Measurements from ENCODE around the gene GPR15LG. TPM values are rescaled to one million over a fixed set of nuclear protein-coding genes. Genes with fewer than 3 reads are reported as not detected.
A peak's percentile ranks its signal among the peaks of the same experiment; 100 is the strongest.
"Not testable (repeated sequence)": the region's sequence is repeated elsewhere in the genome, so short reads cannot be mapped to it uniquely, and the experiment has no call there.

Gene GPR15LG
- total RNA-seq, 1 donor from 2014 or later, result 98.0 TPM

GRCh38 chr10:84178160-84178609, 4.6 kb downstream of the GPR15LG start:
- no peaks in the 10 kb centered on the region for H3K36me3 ChIP-seq
- DNase-seq (ENCODE audit: extremely low spot score in 2 of 2), result peak in 1 of 2 donors; percentile 49
- H3K27me3 ChIP-seq, result no peaks in the 10 kb centered on the region
- no peak overlapping the region for H3K4me3 ChIP-seq
- H3K4me1 ChIP-seq, result peaks cover 20% of the 10 kb centered on the region
- H3K27ac ChIP-seq, result peak overlapping the region; percentile 21
- intact Hi-C loops (cut with DNase I), result no loop called here
- no peak for TF ChIP-seq POLR2AphosphoS5 (IDR thresholded peaks at IDR 0.05; ENCODE audit: insufficient read depth in 1 of 2, low read depth in 1 of 2)
- TF ChIP-seq, protein P1, sequence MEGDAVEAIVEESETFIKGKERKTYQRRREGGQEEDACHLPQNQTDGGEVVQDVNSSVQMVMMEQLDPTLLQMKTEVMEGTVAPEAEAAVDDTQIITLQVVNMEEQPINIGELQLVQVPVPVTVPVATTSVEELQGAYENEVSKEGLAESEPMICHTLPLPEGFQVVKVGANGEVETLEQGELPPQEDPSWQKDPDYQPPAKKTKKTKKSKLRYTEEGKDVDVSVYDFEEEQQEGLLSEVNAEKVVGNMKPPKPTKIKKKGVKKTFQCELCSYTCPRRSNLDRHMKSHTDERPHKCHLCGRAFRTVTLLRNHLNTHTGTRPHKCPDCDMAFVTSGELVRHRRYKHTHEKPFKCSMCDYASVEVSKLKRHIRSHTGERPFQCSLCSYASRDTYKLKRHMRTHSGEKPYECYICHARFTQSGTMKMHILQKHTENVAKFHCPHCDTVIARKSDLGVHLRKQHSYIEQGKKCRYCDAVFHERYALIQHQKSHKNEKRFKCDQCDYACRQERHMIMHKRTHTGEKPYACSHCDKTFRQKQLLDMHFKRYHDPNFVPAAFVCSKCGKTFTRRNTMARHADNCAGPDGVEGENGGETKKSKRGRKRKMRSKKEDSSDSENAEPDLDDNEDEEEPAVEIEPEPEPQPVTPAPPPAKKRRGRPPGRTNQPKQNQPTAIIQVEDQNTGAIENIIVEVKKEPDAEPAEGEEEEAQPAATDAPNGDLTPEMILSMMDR (IDR thresholded peaks at IDR 0.05), result no peak
- no peak for TF ChIP-seq POLR2A (IDR thresholded peaks at IDR 0.05)
- no peaks in the 10 kb centered on the region for H3K9me3 ChIP-seq

GRCh38 chr10:84179059-84179710, 5.6 kb downstream of the GPR15LG start:
- Histone ChIP-seq H3K4me3 (no peak overlapping the region), H3K4me1 (peaks cover 20% of the 10 kb centered on the region), H3K36me3 (no peaks in the 10 kb centered on the region), H3K27me3 (no peaks in the 10 kb centered on the region), H3K9me3 (no peaks in the 10 kb centered on the region), H3K27ac (no peak overlapping the region)
- no peak for DNase-seq (ENCODE audit: extremely low spot score in 2 of 2)
- intact Hi-C loops (cut with DNase I), result no loop called here
- TF ChIP-seq, protein P1 (IDR thresholded peaks at IDR 0.05), result no peak
- TF ChIP-seq POLR2AphosphoS5 (IDR thresholded peaks at IDR 0.05; ENCODE audit: insufficient read depth in 1 of 2, low read depth in 1 of 2) (peak; percentile 41 to 47), POLR2A (IDR thresholded peaks at IDR 0.05) (no peak)

DNA sequence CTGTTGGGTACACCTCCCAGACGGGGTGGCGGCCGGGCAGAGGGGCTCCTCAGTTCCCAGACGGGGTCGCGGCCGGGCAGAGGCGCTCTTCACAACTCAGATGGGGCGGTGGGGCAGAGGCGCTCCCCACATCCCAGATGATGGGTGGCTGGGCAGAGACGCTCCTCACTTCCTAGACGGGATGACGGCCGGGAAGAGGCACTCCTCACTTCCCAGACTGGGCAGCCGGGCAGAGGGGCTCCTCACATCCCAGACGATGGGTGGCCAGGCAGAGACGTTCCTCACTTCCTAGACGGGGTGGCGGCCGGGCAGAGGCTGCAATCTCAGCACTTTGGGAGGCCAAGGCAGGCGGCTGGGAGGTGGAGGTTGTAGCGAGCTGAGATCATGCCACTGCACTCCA, 6.8 kb downstream of the GPR15LG start:
- H3K27me3 ChIP-seq; H3K36me3 ChIP-seq; H3K27ac ChIP-seq; intact Hi-C loops (cut with DNase I); H3K4me3 ChIP-seq; DNase-seq (ENCODE audit: extremely low spot score in 2 of 2); H3K9me3 ChIP-seq: not testable (repeated sequence)
- H3K4me1 ChIP-seq, result peaks cover 20% of the 10 kb centered on the region

DNA sequence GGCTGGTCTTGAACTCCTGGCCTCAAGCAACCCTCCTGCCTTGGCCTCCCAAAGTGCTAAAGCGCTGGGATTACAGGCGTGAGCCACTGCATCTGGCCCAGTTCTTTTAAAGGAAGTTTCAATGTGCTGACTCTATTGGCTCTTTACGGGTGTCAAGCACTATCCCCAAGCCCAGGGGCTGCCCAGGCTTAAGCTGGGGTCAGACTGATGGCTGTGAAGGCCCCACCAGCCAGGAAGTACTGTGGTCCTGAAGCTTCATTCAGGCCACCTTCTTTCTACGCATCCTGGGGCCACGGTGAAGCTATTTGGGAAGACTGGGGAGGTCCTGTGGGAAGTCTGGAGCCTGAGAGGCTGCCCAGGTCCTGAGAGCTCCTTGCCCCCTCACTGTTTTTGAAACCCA, 8.0 kb downstream of the GPR15LG start:
- intact Hi-C loops (cut with DNase I), result no loop called here
- Histone ChIP-seq H3K9me3 (no peaks in the 10 kb centered on the region), H3K4me3 (no peak overlapping the region), H3K36me3 (no peaks in the 10 kb centered on the region), H3K27me3 (no peaks in the 10 kb centered on the region), H3K4me1 (peaks cover 17% of the 10 kb centered on the region), H3K27ac (no peak overlapping the region)
- TF ChIP-seq, protein P1 (IDR thresholded peaks at IDR 0.05), result no peak
- TF ChIP-seq POLR2AphosphoS5 (IDR thresholded peaks at IDR 0.05; ENCODE audit: insufficient read depth in 1 of 2, low read depth in 1 of 2) (no peak), POLR2A (IDR thresholded peaks at IDR 0.05) (no peak)
- no peak for DNase-seq (ENCODE audit: extremely low spot score in 2 of 2)

GRCh38 chr10:84184517-84184916, 10.9 kb downstream of the GPR15LG start:
- H3K27me3 ChIP-seq, result no peaks in the 10 kb centered on the region
- no peaks in the 10 kb centered on the region for H3K9me3 ChIP-seq
- no peak for DNase-seq (ENCODE audit: extremely low spot score in 2 of 2)
- TF ChIP-seq POLR2A (IDR thresholded peaks at IDR 0.05), result no peak
- TF ChIP-seq POLR2AphosphoS5 (IDR thresholded peaks at IDR 0.05; ENCODE audit: insufficient read depth in 1 of 2, low read depth in 1 of 2), result peak in 1 of 2 donors; percentile 12
- TF ChIP-seq, protein P1 (IDR thresholded peaks at IDR 0.05), result no peak
- no peaks in the 10 kb centered on the region for H3K4me1 ChIP-seq
- H3K36me3 ChIP-seq, result no peaks in the 10 kb centered on the region
- no peak overlapping the region for H3K4me3 ChIP-seq
- no peak overlapping the region for H3K27ac ChIP-seq
- intact Hi-C loops (cut with DNase I), result no loop called here
